GM18507 (cell line): Measurements from ENCODE around the gene LTN1.
"Not testable (repeated sequence)": the region's sequence is repeated elsewhere in the genome, so short reads cannot be mapped to it uniquely, and the experiment has no call there.

Experiments used
- DNase-seq: peaks from one replicate; pipeline ENCODE4 v3.0.0; 2011; ENCODE audit warnings: low read depth; ENCODE audit not compliant: insufficient read length; ENCODE audit errors: extremely low spot score
- FAIRE-seq: peaks from 2 replicates; lab custom pipeline; 2011; peaks lifted over from hg19 to GRCh38; lab: Jason Lieb, UNC

LTN1 gene, protein sequence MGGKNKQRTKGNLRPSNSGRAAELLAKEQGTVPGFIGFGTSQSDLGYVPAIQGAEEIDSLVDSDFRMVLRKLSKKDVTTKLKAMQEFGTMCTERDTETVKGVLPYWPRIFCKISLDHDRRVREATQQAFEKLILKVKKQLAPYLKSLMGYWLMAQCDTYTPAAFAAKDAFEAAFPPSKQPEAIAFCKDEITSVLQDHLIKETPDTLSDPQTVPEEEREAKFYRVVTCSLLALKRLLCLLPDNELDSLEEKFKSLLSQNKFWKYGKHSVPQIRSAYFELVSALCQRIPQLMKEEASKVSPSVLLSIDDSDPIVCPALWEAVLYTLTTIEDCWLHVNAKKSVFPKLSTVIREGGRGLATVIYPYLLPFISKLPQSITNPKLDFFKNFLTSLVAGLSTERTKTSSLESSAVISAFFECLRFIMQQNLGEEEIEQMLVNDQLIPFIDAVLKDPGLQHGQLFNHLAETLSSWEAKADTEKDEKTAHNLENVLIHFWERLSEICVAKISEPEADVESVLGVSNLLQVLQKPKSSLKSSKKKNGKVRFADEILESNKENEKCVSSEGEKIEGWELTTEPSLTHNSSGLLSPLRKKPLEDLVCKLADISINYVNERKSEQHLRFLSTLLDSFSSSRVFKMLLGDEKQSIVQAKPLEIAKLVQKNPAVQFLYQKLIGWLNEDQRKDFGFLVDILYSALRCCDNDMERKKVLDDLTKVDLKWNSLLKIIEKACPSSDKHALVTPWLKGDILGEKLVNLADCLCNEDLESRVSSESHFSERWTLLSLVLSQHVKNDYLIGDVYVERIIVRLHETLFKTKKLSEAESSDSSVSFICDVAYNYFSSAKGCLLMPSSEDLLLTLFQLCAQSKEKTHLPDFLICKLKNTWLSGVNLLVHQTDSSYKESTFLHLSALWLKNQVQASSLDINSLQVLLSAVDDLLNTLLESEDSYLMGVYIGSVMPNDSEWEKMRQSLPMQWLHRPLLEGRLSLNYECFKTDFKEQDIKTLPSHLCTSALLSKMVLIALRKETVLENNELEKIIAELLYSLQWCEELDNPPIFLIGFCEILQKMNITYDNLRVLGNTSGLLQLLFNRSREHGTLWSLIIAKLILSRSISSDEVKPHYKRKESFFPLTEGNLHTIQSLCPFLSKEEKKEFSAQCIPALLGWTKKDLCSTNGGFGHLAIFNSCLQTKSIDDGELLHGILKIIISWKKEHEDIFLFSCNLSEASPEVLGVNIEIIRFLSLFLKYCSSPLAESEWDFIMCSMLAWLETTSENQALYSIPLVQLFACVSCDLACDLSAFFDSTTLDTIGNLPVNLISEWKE (N-terminal part only)

DNA sequence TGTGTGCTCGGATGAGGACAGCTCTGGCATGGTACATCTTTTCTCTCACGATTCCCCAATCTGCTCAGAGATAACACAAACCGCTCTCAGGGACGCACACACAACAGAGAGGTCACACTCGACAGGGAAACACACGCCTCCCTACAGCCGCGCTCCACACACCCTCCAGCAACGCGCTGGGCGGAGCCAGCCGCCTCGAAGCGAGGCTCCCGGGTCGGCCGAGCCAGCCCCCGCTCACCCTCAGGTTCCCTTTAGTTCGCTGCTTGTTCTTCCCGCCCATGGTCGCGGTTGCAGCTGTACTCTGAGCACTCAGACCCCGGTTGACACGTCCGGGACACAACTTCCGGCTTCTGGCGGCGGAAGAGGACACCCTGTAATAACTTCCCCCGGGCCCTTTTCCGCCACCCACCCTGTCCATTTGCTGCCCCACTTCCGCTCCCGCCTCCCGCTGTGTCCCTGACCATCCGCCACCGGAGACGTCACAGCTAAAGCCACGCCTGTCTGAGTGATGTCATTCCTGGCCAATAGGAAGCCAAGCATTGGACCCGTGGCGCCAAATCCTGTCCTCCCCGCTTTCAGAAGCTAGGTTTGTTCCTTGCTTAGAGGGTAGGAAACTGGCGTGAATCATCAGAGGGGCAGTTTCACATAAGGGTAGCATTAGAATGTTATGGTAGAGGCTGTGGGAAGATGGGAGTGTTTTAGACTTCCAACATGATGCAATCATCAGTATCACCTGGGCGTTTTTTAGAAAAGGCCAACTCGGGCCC is at the start of gene LTN1:
TSS of gene LTN1 (minus strand) at position 352 of the 767 bp plus-strand sequence. CDS start at position 280, 72 bp downstream.
- DNase-seq (peak; percentile 96), FAIRE-seq (peak; percentile 99)

DNA sequence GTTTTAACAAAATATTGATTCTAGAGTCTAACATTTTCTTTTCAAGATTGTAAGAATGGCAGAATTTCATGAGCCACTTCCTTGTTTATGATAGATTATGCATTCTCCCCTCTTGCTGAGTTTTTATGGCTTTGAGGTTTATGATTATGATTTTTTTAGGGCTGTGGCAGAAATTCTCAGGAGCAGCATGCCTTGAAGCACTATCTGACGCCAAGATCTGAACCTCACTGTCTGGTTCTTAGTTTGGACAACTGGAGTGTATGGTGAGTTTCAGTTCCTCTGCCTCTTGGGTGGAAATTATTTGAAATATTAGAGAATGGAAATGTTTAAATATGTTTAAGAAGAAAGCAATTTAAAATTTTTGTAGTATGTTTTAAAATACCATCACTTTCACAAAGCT is 42.0 kb upstream of the LTN1 start:
- FAIRE-seq (no peak), DNase-seq (no peak)

DNA sequence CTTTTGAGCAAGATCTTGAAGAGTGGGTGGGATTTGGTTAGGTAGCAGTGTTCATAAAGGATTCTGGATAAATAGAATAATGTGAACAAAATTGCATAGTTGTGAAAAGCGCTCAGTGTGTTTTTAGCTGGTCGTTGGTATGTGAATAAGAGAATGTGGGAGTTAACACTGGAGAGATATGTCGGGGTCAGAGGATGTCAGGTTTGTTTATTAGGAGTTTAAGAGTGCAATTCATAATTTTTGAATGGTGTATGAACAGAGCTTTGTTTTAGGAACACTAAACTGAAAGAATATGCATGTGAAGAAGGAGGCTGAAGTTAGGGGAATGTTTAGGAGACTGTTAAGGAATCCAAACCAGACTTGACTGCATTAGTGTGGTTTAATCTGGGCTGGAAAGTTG is 41.2 kb upstream of the LTN1 start:
- DNase-seq (no peak), FAIRE-seq (no peak)

DNA sequence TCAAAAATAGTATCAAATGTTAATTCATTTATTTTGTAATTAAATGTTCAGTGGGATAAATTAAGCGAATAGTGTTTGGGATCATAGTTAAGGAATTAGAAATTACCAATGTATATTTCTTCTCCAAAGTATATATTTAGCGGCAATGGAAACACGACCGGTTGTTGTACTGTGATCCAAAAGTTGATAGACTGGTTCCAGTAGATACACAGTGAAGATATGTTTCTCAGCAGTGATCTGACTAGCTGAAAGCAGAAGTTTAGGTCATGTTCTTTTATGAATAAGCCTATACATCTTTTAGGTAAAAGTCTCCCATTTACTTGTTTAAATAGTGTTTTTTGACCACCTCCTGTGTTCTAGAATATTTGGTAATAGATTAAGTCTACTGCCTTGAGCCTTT is 40.6 kb upstream of the LTN1 start:
- FAIRE-seq (no peak), DNase-seq (no peak)

DNA sequence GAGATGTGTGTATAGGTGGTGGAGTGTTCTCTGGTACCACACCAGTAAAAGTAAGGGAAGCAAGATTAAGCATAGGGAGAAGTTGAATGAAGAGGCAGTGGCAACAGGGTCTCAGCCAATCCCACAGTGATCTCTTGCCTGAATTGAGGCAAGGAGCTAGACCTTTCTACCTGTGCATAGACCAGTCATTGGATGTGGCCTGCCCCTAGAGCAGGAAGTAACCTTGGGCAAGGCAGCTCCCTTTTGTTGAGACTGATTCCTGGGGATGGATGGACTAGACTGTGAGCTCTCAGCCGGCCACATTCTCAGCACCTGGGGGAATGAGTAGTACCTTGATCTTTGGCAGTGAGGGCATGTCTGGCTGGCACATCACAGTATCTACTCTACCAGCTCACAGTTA is 38.2 kb upstream of the LTN1 start:
- no peak for DNase-seq
- FAIRE-seq = no peak

DNA sequence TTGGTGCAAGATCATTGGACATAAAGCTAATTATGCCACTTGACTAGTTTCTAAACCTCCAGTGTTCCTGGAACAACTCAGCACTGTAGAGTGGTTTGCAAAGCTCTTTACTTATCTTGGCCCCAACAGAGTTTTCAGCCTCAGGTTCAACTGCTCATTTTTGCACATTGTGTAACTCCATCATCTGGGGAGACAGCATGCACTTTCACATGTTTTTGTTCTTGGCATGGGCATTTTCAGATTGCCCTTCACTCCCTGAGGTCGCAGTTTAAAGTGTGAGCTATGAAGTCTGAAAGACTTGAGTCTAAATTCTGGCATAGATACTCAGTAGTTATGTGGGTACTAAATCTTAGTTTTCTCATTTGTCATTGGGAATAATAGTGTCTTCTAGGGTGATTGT is 36.8 kb upstream of the LTN1 start:
- no peak for FAIRE-seq
- no peak for DNase-seq

DNA sequence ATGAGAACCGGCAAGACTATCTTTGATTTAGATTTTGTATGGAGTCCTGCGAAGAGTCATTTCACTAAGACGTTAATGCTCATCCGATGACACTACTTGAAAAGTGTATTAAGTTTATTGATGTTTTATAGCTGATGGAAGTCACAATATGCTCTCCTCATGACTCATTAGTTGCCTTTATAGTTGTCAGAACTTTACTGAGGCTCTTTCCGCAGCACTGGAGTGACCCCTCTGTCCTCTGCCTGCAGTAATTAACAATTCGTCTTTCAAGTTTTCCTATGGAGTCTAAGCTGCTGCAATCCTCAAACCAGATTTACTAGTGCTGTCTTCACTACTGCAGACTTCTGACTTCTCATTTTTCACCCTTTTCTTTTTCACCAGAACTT is 32.6 kb upstream of the LTN1 start:
- FAIRE-seq = peak; percentile 36
- no peak for DNase-seq

DNA sequence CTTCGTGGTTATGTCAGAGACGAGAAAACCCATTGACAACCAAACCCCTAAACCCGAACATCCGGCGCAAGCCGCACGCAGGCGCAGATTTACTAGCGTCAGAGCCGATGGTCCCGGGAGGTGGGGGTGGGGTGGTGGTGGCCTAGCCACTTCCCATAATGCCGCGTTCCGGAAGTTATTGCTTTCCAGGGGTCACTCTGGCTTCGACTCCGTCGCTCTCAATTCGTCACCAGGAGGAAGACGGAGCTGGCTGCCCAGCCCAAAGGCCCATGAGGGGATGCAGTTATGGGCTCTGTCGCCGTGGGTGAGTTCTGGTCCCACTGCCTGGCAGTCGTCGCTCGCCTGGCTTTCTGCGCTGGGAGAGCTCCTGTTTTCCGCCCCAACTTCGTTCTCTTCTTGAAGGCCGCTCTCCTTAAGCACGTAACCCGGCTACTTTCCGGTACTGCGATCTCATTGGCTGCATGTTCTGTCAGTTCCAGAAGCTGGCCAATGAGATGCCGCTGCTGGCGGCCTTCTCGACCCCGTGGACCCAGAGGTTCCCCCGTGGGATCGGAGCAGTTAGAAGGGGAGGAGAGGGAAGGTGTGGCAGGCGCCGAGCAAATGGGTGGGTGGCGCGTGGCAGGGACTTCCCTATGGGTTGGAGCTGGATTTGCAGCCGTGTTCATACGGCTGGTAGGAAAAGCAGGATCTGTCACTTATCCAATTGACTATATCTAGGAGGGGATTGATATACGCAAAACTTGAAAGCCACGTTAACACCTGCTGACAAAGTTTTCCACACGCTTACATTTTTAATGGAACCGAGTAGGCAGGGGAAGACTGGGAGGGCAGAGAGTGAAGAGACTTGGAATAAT is 32.0 kb upstream of the LTN1 start, which contains the start of gene USP16:
TSS of gene USP16 (plus strand) at position 195 of the 854 bp plus-strand sequence. CDS start 3,246 bp downstream, outside the sequence.
- DNase-seq (peak; percentile 86), FAIRE-seq (peak; percentile 98)

DNA sequence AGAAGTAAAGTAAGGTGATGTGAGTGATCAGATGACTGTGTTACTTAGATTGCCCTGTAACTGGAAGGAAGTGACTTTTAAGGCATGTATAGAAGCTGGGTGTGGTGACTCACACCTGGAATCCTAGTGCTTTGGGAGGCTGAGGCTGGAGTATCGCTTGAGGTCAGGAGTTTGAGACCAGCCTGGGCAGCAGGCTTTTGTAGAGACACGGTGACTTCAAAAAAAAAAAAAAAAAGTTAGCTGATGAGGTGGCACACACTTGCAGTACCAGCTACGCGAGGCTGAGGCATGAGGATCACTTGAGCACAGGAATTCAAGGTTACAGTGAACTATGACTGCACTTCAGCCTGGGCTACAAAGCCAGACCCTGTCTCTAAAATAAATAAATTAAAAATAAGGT is 29.5 kb upstream of the LTN1 start:
- DNase-seq (no peak), FAIRE-seq (no peak)

DNA sequence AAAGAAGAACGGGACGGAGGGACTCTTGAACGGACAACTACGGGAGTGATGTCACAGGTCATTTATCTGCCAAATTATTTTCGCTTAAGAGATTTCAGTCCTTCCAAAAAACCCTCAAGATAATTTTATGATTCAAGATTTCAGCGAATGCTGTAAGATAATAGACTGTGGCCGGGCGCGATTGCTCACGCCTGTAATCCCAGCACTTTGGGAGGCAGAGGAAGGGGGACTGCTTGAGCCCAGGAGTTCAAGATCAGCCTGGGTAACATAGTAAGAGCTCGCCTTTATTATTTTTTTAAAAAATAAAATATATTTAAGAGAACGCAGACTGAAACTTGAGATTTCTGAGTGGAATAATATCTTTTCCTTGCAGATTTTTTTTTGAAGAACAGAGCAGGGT is 25.9 kb upstream of the LTN1 start:
- DNase-seq (no peak), FAIRE-seq (no peak)

DNA sequence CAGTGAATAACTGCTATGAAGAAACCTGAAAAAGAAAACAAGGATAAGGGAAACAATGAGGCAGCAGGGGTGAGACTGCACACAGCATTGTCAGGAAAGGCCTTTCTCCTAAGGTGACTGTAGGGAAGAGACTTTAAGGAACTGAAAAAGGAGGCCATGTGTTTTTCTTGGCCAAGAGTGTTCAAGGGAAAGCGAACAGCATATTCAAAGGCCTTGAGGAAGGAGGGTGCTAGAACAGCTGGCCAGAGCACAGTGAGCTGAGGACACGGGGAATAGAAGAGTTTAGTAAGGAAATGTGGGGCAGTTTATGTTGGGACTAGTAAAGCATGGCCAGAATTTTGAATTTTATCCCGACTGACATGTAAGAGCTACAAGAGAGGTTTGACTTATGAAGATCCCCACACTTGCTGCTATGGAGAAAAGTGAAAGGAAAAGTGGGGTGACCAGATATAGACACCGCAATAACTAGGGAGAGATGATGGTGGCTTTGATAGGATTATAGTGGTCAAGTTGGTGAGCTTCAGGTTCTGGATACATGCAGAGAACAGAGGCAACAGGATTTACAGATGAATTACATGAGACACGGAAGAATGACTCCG is 25.1 kb upstream of the LTN1 start:
- FAIRE-seq = peak; percentile 64
- no peak for DNase-seq

DNA sequence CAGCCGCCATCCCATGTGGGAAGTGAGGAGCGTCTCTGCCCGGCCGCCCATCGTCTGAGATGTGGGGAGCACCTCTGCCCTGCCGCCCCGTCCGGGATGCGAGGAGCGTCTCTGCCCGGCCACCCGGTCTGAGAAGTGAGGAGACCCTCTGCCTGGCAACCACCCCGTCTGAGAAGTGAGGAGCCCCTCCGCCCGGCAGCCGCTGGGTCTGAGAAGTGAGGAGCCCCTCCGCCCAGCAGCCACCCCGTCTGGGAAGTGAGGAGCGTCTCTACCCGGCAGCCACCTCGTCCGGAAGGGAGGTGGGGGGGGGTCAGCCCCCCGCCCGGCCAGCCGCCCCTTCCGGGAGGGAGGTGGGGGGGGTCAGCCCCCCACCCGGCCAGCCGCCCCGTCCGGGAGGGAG is 18.6 kb upstream of the LTN1 start:
- not testable (repeated sequence) for DNase-seq, FAIRE-seq

DNA sequence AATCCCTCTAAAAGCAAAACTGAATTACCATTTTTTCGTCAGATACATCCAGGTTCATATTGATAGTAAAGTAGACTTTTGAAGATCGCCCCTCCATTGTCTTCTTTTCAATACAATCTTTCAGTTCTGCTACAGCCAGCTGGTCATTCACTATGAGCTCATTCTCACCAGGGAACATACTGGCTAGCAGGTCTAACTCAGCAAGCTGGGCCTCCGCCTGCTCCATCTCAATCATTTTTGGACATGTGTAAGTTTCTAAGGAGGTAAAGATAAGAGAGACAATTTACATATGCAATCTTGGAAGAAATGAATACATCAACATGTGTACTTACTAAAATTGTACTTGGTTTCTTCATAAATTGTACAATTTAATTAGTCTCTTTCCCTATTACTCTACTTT is 15.7 kb upstream of the LTN1 start:
- FAIRE-seq (no peak), DNase-seq (no peak)

DNA sequence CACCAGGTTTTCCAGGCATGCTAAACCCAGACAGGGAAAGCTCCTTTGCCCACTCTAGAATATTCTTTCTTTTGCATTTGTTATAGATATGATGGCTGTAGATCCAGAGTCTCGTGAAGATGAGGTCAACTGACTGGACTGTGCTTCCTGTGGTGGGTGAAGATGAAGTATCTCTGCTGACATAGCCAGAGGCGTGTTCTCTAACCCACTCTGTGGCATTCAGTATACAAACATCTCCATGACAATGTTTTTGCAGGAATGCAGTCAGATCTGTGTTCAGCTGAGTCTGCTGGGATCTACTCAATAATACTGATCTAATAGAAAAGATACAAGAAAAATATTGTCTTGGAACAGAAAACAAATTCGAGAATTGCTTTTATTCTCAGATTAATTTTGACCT is 15.1 kb upstream of the LTN1 start:
- FAIRE-seq (no peak), DNase-seq (no peak)

DNA sequence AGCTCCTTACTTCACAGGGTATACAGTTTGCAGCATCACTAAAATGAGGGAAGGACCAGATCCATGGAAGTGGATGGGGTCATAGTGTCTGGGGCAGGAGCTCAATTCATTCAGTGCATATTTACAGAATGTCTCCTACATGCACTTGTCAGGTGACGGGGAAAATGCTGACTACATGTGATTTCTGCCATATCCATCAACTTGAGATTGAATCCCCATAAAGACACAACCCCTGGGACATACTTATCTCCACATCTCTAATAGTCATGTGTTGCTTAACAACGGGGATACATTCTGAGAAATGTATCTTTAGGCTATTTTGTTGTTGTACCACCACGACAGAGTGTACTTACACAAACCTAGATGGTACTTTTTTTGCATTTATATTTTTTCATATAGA is 14.5 kb upstream of the LTN1 start:
- FAIRE-seq (no peak), DNase-seq (no peak)

DNA sequence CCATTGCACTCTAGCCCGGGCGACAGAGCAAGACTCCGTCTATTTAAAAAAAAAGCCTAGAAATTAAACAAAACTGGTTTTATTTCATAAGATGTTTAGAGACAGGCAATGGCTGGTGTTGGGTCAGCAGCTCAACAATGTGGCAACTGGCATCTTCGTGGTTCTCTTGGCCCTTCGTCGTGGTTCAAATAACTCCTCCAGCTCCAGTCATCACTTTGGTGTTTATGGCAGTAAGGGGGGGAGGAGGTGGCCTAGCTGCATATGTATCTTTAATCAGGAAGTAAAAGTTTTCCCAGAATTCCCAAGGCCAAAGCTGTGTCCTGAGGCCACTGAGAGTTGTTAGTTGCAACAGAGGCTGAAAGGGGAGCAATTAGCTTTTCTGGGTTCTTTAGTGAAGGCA is 13.0 kb upstream of the LTN1 start:
- FAIRE-seq = no peak

DNA sequence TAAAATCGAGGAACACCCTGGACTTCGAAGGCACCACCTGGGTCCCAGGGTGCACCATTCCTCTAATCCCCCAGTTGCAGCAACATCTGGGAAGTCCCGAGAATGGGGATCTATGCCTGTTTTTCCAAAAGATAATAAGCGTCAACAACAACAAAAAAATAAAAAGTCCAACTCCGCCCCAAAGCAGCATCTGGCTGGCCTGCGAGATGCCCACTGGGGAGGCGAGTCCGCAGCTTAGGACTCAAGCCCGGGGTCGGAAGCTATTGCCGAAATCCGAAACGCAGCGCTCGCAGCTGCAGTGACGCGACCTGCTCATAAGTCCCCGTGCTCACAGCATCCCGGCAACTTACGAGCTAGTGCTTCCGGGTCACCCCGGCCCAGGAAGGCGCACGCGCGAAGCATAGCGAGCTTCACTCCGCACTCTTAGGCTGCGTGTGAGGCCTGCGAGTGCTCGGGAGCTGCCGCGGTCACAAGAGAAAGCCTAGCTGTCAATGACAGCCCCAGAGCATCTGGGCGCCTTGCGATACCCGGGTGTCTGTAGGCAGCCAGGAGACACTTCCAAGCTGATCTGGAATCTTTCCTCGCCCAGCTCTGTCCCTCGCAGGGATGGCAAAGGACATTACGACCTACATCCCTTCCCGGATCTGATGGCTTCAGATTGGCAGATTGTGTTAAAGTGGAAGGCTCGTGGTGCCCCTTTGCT is 9.9 kb upstream of the LTN1 start:
- DNase-seq = peak; percentile 90
- peak; percentile 99 for FAIRE-seq

More for the DNA sequence above, 13.0 kb upstream of the LTN1 start:
- DNase-seq = no peak
